ENCODE data around the gene ARHGEF4.

The ARHGEF4 gene

GRCh38 chr2:130911996-130912395, 75.3 kb downstream of the ARHGEF4 start:
- DNase-seq (ENCODE audit: low spot score) = no peak
- Mint-ChIP-seq H3K36me3 (ENCODE audit: low read depth) (no peaks in the 10 kb centered on the region), H3K27ac (no peak overlapping the region)

DNA sequence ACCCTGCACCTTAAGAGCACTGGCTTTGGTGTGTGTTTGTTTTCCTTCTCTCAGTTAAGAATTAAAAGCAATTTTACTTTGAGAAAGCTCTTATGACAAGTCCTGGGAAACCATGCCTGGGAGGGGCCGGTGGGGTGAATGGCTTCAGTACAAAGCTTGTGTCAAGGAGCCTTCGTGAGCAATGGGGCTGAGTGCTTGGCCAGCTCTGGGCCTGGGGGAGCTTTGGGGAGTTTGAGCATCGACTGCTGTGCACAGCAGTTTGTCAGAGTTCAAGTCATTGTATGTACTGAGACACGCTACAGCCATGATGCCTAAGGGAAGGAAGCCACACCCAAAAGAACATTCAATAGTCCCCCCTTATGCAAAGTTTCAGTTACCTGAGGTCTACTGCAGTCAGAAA, 75.8 kb downstream of the ARHGEF4 start:
- no peak overlapping the region for H3K4me3 Mint-ChIP-seq
- H3K36me3 Mint-ChIP-seq (ENCODE audit: low read depth) = no peaks in the 10 kb centered on the region
- no peaks in the 10 kb centered on the region for H3K4me1 Mint-ChIP-seq (ENCODE audit: low read depth)
- H3K9me3 Mint-ChIP-seq = no peaks in the 10 kb centered on the region
- no peaks in the 10 kb centered on the region for H3K27me3 Mint-ChIP-seq (ENCODE audit: low read depth)
- DNase-seq (ENCODE audit: low spot score) = no peak
- no peak overlapping the region for H3K27ac Mint-ChIP-seq

More at GRCh38 chr2:130911996-130912395, 75.3 kb downstream of the ARHGEF4 start:
- Mint-ChIP-seq H3K4me1 (ENCODE audit: low read depth) (no peaks in the 10 kb centered on the region), H3K27me3 (ENCODE audit: low read depth) (no peaks in the 10 kb centered on the region), H3K9me3 (no peaks in the 10 kb centered on the region), H3K4me3 (no peak overlapping the region)

DNA sequence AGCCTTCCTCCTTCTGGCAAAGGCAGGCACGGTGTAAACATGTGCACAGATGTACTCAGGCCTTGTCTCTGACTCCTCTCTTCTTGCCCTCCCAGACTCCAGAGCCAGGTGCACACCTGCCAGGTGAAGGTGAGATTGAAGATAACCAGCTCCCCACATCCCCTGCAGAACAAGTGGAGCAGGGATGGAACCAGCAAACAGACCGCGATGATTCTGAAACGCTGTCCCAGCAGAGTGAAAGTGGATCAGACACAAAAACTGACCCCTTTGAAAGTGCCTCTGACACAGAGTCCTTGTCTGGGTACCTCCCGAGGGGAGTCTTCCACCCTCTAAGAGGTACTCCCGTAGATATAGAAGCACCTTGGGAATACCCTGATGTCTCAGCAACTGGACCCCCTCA, 77.2 kb downstream of the ARHGEF4 start:
- Mint-ChIP-seq H3K27me3 (ENCODE audit: low read depth) (no peaks in the 10 kb centered on the region), H3K36me3 (ENCODE audit: low read depth) (no peaks in the 10 kb centered on the region), H3K9me3 (no peaks in the 10 kb centered on the region), H3K4me3 (no peak overlapping the region), H3K4me1 (ENCODE audit: low read depth) (no peaks in the 10 kb centered on the region), H3K27ac (no peak overlapping the region)
- DNase-seq (ENCODE audit: low spot score) = no peak

DNA sequence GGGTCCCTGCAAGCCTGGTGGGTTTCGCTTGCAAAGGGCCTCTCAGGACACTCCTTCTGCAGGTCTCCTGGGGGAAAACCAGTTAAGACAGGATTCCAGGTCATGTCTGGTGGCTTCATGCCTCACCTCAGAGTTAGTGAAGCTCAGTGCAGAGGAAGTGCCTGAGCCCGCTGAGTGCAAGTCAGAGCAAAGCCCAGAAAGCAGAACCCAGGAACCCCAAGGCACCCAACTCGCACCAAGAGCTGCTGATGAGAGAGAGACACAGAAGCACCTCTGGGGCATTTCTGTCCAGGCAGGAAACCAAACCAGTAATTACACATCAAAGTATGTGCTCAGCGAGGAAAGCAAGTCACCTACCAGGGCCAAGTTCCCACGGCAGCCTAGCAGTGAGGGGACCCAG, 78.4 kb downstream of the ARHGEF4 start:
- H3K27ac Mint-ChIP-seq = no peak overlapping the region
- no peak overlapping the region for H3K4me3 Mint-ChIP-seq
- H3K27me3 Mint-ChIP-seq (ENCODE audit: low read depth) = no peaks in the 10 kb centered on the region

DNA sequence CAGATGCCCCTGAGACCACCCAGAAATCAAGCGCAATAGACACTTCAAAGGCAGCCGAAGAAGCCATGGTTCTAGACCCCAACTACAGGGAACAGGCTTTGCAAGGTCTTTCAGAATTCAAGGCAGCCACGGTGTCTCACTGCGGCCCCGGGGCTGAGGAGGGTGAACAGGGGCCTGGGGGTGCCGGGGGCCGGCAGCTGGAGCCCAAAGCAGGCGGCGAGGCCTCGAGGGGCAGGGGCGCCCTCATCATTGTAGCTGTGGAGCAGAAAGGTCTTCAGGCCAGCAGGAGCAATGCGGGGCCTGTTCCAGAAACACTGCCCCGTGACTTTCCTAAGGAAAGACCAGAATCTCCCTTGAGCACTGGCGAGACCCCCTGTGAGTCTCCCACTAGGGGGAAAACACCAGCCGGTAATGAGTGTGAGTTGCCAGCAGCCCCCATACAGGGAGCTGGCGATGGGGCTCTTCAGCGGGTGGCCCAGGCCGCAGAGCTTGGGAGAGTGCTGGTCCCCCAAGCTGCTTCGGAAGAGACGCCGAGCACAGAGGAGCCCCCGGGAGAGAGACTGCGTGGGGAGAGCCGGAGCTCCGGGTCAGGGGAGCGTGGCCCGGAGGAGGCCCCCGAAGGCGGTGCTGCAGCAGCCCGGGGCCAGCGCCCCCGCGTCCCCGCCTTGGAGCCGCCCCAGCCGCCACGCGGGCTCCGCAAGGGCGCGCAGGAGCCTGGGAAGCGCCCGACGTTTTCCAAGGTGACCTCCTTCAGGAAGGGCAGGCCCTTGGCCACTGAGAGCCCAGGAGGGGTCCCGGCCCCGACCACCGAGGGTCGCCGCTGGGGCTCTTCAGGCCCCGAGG, 79.1 kb downstream of the ARHGEF4 start:
- H3K4me3 Mint-ChIP-seq = no peak overlapping the region
- H3K4me1 Mint-ChIP-seq (ENCODE audit: low read depth) = no peaks in the 10 kb centered on the region
- no peak for DNase-seq (ENCODE audit: low spot score)
- no peaks in the 10 kb centered on the region for H3K9me3 Mint-ChIP-seq
- no peak overlapping the region for H3K27ac Mint-ChIP-seq
- no peaks in the 10 kb centered on the region for H3K27me3 Mint-ChIP-seq (ENCODE audit: low read depth)
- no peaks in the 10 kb centered on the region for H3K36me3 Mint-ChIP-seq (ENCODE audit: low read depth)

More for the DNA sequence above, 78.4 kb downstream of the ARHGEF4 start:
- Mint-ChIP-seq H3K36me3 (ENCODE audit: low read depth) (no peaks in the 10 kb centered on the region), H3K4me1 (ENCODE audit: low read depth) (no peaks in the 10 kb centered on the region), H3K9me3 (no peaks in the 10 kb centered on the region)
- no peak for DNase-seq (ENCODE audit: low spot score)

GRCh38 chr2:130916438-130916705, 79.7 kb downstream of the ARHGEF4 start:
- Mint-ChIP-seq H3K4me3 (no peak overlapping the region), H3K9me3 (no peaks in the 10 kb centered on the region), H3K36me3 (ENCODE audit: low read depth) (no peaks in the 10 kb centered on the region), H3K27me3 (ENCODE audit: low read depth) (no peaks in the 10 kb centered on the region), H3K4me1 (ENCODE audit: low read depth) (no peaks in the 10 kb centered on the region), H3K27ac (no peak overlapping the region)
- no peak for DNase-seq (ENCODE audit: low spot score)

GRCh38 chr2:130917006-130917688, 80.4 kb downstream of the ARHGEF4 start:
- Mint-ChIP-seq H3K4me1 (ENCODE audit: low read depth) (no peaks in the 10 kb centered on the region), H3K36me3 (ENCODE audit: low read depth) (no peaks in the 10 kb centered on the region), H3K27ac (no peak overlapping the region), H3K9me3 (no peaks in the 10 kb centered on the region), H3K27me3 (ENCODE audit: low read depth) (no peaks in the 10 kb centered on the region), H3K4me3 (no peak overlapping the region)
- no peak for DNase-seq (ENCODE audit: low spot score)

GRCh38 chr2:130918393-130918792, 81.7 kb downstream of the ARHGEF4 start:
- Mint-ChIP-seq H3K4me1 (ENCODE audit: low read depth) (no peaks in the 10 kb centered on the region), H3K36me3 (ENCODE audit: low read depth) (no peaks in the 10 kb centered on the region), H3K27ac (no peak overlapping the region), H3K27me3 (ENCODE audit: low read depth) (no peaks in the 10 kb centered on the region), H3K4me3 (no peak overlapping the region), H3K9me3 (no peaks in the 10 kb centered on the region)
- DNase-seq (ENCODE audit: low spot score) = no peak

GRCh38 chr2:130920415-130921163, 83.9 kb downstream of the ARHGEF4 start:
- H3K4me3 Mint-ChIP-seq = no peak overlapping the region
- H3K4me1 Mint-ChIP-seq (ENCODE audit: low read depth) = no peaks in the 10 kb centered on the region
- H3K9me3 Mint-ChIP-seq = no peaks in the 10 kb centered on the region
- no peaks in the 10 kb centered on the region for H3K36me3 Mint-ChIP-seq (ENCODE audit: low read depth)
- DNase-seq (ENCODE audit: low spot score) = peak; percentile 13
- peaks cover 3% of the 10 kb centered on the region for H3K27me3 Mint-ChIP-seq (ENCODE audit: low read depth)
- no peak overlapping the region for H3K27ac Mint-ChIP-seq

GRCh38 chr2:130921164-130921476, 84.4 kb downstream of the ARHGEF4 start:
- H3K9me3 Mint-ChIP-seq = no peaks in the 10 kb centered on the region
- H3K36me3 Mint-ChIP-seq (ENCODE audit: low read depth) = no peaks in the 10 kb centered on the region
- H3K27ac Mint-ChIP-seq = no peak overlapping the region
- no peaks in the 10 kb centered on the region for H3K4me1 Mint-ChIP-seq (ENCODE audit: low read depth)
- no peak for DNase-seq (ENCODE audit: low spot score)
- H3K27me3 Mint-ChIP-seq (ENCODE audit: low read depth) = peaks cover 3% of the 10 kb centered on the region
- H3K4me3 Mint-ChIP-seq = no peak overlapping the region

DNA sequence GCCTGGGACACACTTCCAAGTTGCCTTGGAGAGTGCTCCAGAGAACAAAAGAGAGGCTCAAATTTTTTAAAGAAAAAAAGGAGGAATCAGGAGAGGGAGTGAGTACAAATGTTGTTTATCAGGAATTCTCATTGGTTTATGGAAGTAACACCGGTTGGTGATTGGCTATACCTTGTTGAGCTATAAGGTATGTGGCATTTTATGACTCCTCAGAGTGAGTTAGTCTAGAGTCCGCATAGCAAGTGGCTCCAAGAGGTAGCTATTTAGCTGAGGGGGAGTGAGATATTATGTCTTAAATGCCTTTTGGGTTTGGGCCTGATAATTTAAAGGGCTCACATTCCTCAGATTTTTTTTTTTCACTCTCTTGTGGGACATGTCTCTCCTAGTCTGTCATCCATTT, 85.7 kb downstream of the ARHGEF4 start:
- Mint-ChIP-seq H3K27me3 (ENCODE audit: low read depth) (peaks cover 10% of the 10 kb centered on the region), H3K9me3 (no peaks in the 10 kb centered on the region), H3K4me3 (no peak overlapping the region), H3K27ac (no peak overlapping the region), H3K4me1 (ENCODE audit: low read depth) (no peaks in the 10 kb centered on the region), H3K36me3 (ENCODE audit: low read depth) (no peaks in the 10 kb centered on the region)
- DNase-seq (ENCODE audit: low spot score) = no peak

DNA sequence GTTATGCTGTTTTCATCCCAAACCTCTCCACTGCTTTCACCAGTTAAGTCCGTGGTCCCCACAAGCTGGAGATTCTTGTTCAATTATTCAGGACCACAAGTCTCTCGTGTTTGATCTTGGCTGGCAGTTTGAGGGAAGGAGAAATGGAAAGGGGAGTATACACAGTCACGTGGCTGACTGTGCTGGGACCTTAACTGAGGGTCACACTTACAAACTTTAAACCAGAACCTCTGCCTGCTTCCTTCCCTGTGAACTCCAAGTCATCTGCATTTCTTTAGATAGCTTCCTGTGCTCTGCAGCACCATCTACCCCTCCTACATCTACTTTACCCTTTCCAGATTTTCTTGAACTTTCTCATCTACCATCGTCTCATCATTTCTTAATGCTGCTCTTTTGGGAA, 91.7 kb downstream of the ARHGEF4 start:
- H3K27me3 Mint-ChIP-seq (ENCODE audit: low read depth) = peaks cover 16% of the 10 kb centered on the region

DNA sequence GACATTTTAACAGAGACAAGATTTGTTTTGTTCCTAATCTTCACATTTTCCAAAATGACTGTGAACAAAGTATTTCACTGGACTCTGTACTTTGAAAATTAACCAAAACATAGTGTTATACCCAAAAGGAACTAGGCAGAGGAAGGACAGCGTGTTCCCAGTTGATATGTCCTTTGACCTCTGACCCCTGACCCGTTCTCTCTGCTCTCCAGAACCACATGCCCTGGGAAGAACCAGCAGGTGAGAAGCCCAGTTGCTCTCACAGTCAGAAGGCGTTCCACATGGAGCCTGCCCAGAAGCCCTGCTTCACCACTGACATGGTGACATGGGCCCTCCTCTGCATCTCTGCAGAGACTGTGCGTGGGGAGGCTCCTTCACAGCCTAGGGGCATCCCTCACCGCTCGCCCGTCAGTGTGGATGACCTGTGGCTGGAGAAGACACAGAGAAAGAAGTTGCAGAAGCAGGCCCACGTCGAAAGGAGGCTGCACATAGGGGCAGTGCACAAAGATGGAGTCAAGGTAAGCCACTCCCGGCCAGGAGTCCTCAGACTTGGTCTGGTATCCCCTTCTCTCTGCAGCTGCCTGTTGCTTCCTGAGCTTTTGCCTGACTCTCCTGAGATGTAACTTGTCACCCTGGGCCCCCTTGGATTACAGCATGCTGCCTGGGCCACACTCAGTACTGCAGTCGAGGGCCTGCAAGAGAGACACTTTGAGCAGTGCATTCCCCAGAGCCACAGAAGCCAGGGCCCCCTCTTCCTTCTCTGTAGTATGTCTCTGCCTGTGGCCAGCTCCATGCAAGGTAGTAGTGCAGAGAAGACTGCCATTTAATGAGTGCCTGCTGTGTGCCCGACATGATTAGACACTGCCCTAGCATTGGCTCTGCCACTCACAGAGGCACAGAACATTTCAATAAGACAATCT, 94.3 kb downstream of the ARHGEF4 start:
- H3K27ac Mint-ChIP-seq = no peak overlapping the region
- H3K27me3 Mint-ChIP-seq (ENCODE audit: low read depth) = peaks cover 14% of the 10 kb centered on the region
- no peaks in the 10 kb centered on the region for H3K36me3 Mint-ChIP-seq (ENCODE audit: low read depth)
- DNase-seq (ENCODE audit: low spot score) = no peak
- H3K4me1 Mint-ChIP-seq (ENCODE audit: low read depth) = no peaks in the 10 kb centered on the region
- H3K9me3 Mint-ChIP-seq = no peaks in the 10 kb centered on the region
- no peak overlapping the region for H3K4me3 Mint-ChIP-seq

More for the DNA sequence above, 91.7 kb downstream of the ARHGEF4 start:
- H3K4me3 Mint-ChIP-seq = no peak overlapping the region
- no peak for DNase-seq (ENCODE audit: low spot score)
- H3K4me1 Mint-ChIP-seq (ENCODE audit: low read depth) = no peaks in the 10 kb centered on the region
- no peaks in the 10 kb centered on the region for H3K9me3 Mint-ChIP-seq
- H3K27ac Mint-ChIP-seq = no peak overlapping the region
- H3K36me3 Mint-ChIP-seq (ENCODE audit: low read depth) = no peaks in the 10 kb centered on the region
